ENCODE measurements around the gene EHD2.
"Not testable (repeated sequence)": the region's sequence is repeated elsewhere in the genome, so short reads cannot be mapped to it uniquely, and the experiment has no call there.

EHD2 gene

GRCh38 chr19:47714339-47714738 lies 1.1 kb downstream of the EHD2 start:
- H2BK15ac ChIP-seq (replicated peaks; ENCODE audit: low read depth) = no peak overlapping the region
- H3K4ac ChIP-seq (ENCODE audit: low read depth, low read length) = no peak overlapping the region
- H3K79me1 ChIP-seq (ENCODE audit: low read length) = no peaks in the 10 kb centered on the region
- H3K27me3 ChIP-seq (ENCODE audit: insufficient read depth, low read length, poor library complexity) = no peaks in the 10 kb centered on the region
- no peaks in the 10 kb centered on the region for H3K4me1 ChIP-seq (ENCODE audit: control insufficient read depth, low read depth, low read length)
- H3K4me2 ChIP-seq (ENCODE audit: low read length) = no peak overlapping the region
- H3K18ac ChIP-seq (ENCODE audit: low read length) = no peak overlapping the region
- no peak overlapping the region for H2BK5ac ChIP-seq (ENCODE audit: low read length)
- no peak overlapping the region for H3K27ac ChIP-seq (ENCODE audit: low read depth, low read length)
- no peak overlapping the region for H3K23ac ChIP-seq (ENCODE audit: low read length)
- no peak overlapping the region for H2AK5ac ChIP-seq (ENCODE audit: low read length)
- DNase-seq = peak; percentile 45
- no peaks in the 10 kb centered on the region for H3K79me2 ChIP-seq (ENCODE audit: control insufficient read depth, insufficient read depth, low read length)
- H3K56ac ChIP-seq (ENCODE audit: low read length) = no peak overlapping the region
- H2BK120ac ChIP-seq (ENCODE audit: low read depth, low read length) = no peak overlapping the region
- WGBS (ENCODE audit: extremely low coverage, insufficient coverage, low lambda C conversion rate) = no CpG with 5 or more reads among the region's 4 CpGs
- H4K5ac ChIP-seq (ENCODE audit: low read length) = no peak overlapping the region
- no peak overlapping the region for H3K4me3 ChIP-seq (ENCODE audit: low read length)
- H3K36me3 ChIP-seq (ENCODE audit: control insufficient read depth, insufficient read depth, low read length) = no peaks in the 10 kb centered on the region
- H3K9ac ChIP-seq (ENCODE audit: low read length) = no peak overlapping the region
- no peak overlapping the region for H4K8ac ChIP-seq (ENCODE audit: low read depth, low read length)

- not testable (repeated sequence) for H3K27me3 ChIP-seq (ENCODE audit: insufficient read depth, low read length, poor library complexity); H3K23ac ChIP-seq (ENCODE audit: low read length); H2AK5ac ChIP-seq (ENCODE audit: low read length); H3K18ac ChIP-seq (ENCODE audit: low read length); H3K36me3 ChIP-seq (ENCODE audit: control insufficient read depth, insufficient read depth, low read length); H3K4me3 ChIP-seq (ENCODE audit: low read length); H3K79me2 ChIP-seq (ENCODE audit: control insufficient read depth, insufficient read depth, low read length); DNase-seq; H3K4me2 ChIP-seq (ENCODE audit: low read length); H4K5ac ChIP-seq (ENCODE audit: low read length); H3K9ac ChIP-seq (ENCODE audit: low read length); H3K4ac ChIP-seq (ENCODE audit: low read depth, low read length); H3K56ac ChIP-seq (ENCODE audit: low read length); H3K27ac ChIP-seq (ENCODE audit: low read depth, low read length); H2BK120ac ChIP-seq (ENCODE audit: low read depth, low read length); H3K4me1 ChIP-seq (ENCODE audit: control insufficient read depth, low read depth, low read length); H2BK5ac ChIP-seq (ENCODE audit: low read length); H3K79me1 ChIP-seq (ENCODE audit: low read length); H2BK15ac ChIP-seq (replicated peaks; ENCODE audit: low read depth); H4K8ac ChIP-seq (ENCODE audit: low read depth, low read length)
Measured at GRCh38 chr19:47714855-47715254, 1.6 kb downstream of the EHD2 start.

GRCh38 chr19:47716270-47716937 lies 3.2 kb downstream of the EHD2 start:
- no peak for DNase-seq
- Histone ChIP-seq H3K36me3 (ENCODE audit: control insufficient read depth, insufficient read depth, low read length) (no peaks in the 10 kb centered on the region), H3K56ac (ENCODE audit: low read length) (no peak overlapping the region), H3K27me3 (ENCODE audit: insufficient read depth, low read length, poor library complexity) (no peaks in the 10 kb centered on the region), H3K9ac (ENCODE audit: low read length) (no peak overlapping the region), H4K5ac (ENCODE audit: low read length) (no peak overlapping the region), H3K79me2 (ENCODE audit: control insufficient read depth, insufficient read depth, low read length) (no peaks in the 10 kb centered on the region), H3K4me2 (ENCODE audit: low read length) (no peak overlapping the region), H2BK5ac (ENCODE audit: low read length) (no peak overlapping the region), H3K79me1 (ENCODE audit: low read length) (no peaks in the 10 kb centered on the region), H2AK5ac (ENCODE audit: low read length) (no peak overlapping the region), H2BK15ac (replicated peaks; ENCODE audit: low read depth) (no peak overlapping the region), H2BK120ac (ENCODE audit: low read depth, low read length) (no peak overlapping the region), H3K4ac (ENCODE audit: low read depth, low read length) (no peak overlapping the region), H3K18ac (ENCODE audit: low read length) (no peak overlapping the region), H3K27ac (ENCODE audit: low read depth, low read length) (no peak overlapping the region), H3K4me3 (ENCODE audit: low read length) (no peak overlapping the region), H4K8ac (ENCODE audit: low read depth, low read length) (no peak overlapping the region), H3K23ac (ENCODE audit: low read length) (no peak overlapping the region), H3K4me1 (ENCODE audit: control insufficient read depth, low read depth, low read length) (no peaks in the 10 kb centered on the region)
- no CpG with 5 or more reads among the region's 32 CpGs for WGBS (ENCODE audit: extremely low coverage, insufficient coverage, low lambda C conversion rate)

- H3K9ac ChIP-seq (ENCODE audit: low read length); H3K79me2 ChIP-seq (ENCODE audit: control insufficient read depth, insufficient read depth, low read length); H3K18ac ChIP-seq (ENCODE audit: low read length); H2BK5ac ChIP-seq (ENCODE audit: low read length); H3K79me1 ChIP-seq (ENCODE audit: low read length); H3K56ac ChIP-seq (ENCODE audit: low read length); H3K27ac ChIP-seq (ENCODE audit: low read depth, low read length); H3K36me3 ChIP-seq (ENCODE audit: control insufficient read depth, insufficient read depth, low read length); H2BK15ac ChIP-seq (replicated peaks; ENCODE audit: low read depth); H3K4ac ChIP-seq (ENCODE audit: low read depth, low read length); H3K4me2 ChIP-seq (ENCODE audit: low read length); H3K4me1 ChIP-seq (ENCODE audit: control insufficient read depth, low read depth, low read length); H4K8ac ChIP-seq (ENCODE audit: low read depth, low read length); H2AK5ac ChIP-seq (ENCODE audit: low read length); H3K4me3 ChIP-seq (ENCODE audit: low read length); H4K5ac ChIP-seq (ENCODE audit: low read length); H3K23ac ChIP-seq (ENCODE audit: low read length); DNase-seq; H2BK120ac ChIP-seq (ENCODE audit: low read depth, low read length); H3K27me3 ChIP-seq (ENCODE audit: insufficient read depth, low read length, poor library complexity): not testable (repeated sequence)
- no CpG with 5 or more reads among the region's 11 CpGs for WGBS (ENCODE audit: extremely low coverage, insufficient coverage, low lambda C conversion rate)
Measured at GRCh38 chr19:47718415-47719046, 5.3 kb downstream of the EHD2 start.

- Histone ChIP-seq H2BK5ac (ENCODE audit: low read length) (no peak overlapping the region), H2AK5ac (ENCODE audit: low read length) (no peak overlapping the region), H3K4me1 (ENCODE audit: control insufficient read depth, low read depth, low read length) (no peaks in the 10 kb centered on the region), H3K36me3 (ENCODE audit: control insufficient read depth, insufficient read depth, low read length) (no peaks in the 10 kb centered on the region), H3K23ac (ENCODE audit: low read length) (no peak overlapping the region), H3K56ac (ENCODE audit: low read length) (peak overlapping the region; percentile 60), H3K4ac (ENCODE audit: low read depth, low read length) (no peak overlapping the region), H4K5ac (ENCODE audit: low read length) (no peak overlapping the region), H3K79me2 (ENCODE audit: control insufficient read depth, insufficient read depth, low read length) (no peaks in the 10 kb centered on the region), H2BK120ac (ENCODE audit: low read depth, low read length) (no peak overlapping the region), H4K8ac (ENCODE audit: low read depth, low read length) (no peak overlapping the region), H3K4me2 (ENCODE audit: low read length) (no peak overlapping the region), H3K18ac (ENCODE audit: low read length) (no peak overlapping the region), H2BK15ac (replicated peaks; ENCODE audit: low read depth) (no peak overlapping the region), H3K27ac (ENCODE audit: low read depth, low read length) (no peak overlapping the region), H3K4me3 (ENCODE audit: low read length) (no peak overlapping the region), H3K27me3 (ENCODE audit: insufficient read depth, low read length, poor library complexity) (no peaks in the 10 kb centered on the region), H3K79me1 (ENCODE audit: low read length) (no peaks in the 10 kb centered on the region), H3K9ac (ENCODE audit: low read length) (no peak overlapping the region)
- DNase-seq = no peak
- no CpG with 5 or more reads among the region's 26 CpGs for WGBS (ENCODE audit: extremely low coverage, insufficient coverage, low lambda C conversion rate)
Measured at GRCh38 chr19:47719047-47719859, 6.0 kb downstream of the EHD2 start.
